ENCODE measurements around the gene APOC3. TPM values are rescaled to one million over a fixed set of nuclear protein-coding genes. Genes with fewer than 3 reads are reported as not detected.
A peak's percentile ranks its signal among the peaks of the same experiment; 100 is the strongest.

Gene APOC3
- total RNA-seq, 2 donors from 2014 or later: 5.7 TPM; not detected in 1

GRCh38 chr11:116873381-116873780 is 43.7 kb downstream of the APOC3 start:
- Histone ChIP-seq H3K36me3 (peaks cover 3% of the 10 kb centered on the region), H3K4me1 (no peaks in the 10 kb centered on the region), H3K27ac (no peak overlapping the region), H3K9me3 (no peaks in the 10 kb centered on the region), H3K4me3 (no peak overlapping the region), H3K27me3 (no peaks in the 10 kb centered on the region), H3K9ac (ENCODE audit: low read depth in 2 of 2, low read length in 2 of 2) (no peak overlapping the region)
- intact Hi-C loops (cut with DNase I): loop anchor here (10.0 kb wide), 1 partner anchor 351 kb away; no protein-coding TSS in a partner anchor
- no peak for DNase-seq
- no peak for TF ChIP-seq CTCF (IDR thresholded peaks at IDR 0.05)

- no peak for DNase-seq
- no peaks in the 10 kb centered on the region for H3K4me1 ChIP-seq
- peaks cover 3% of the 10 kb centered on the region for H3K36me3 ChIP-seq
- no peak overlapping the region for H3K27ac ChIP-seq
- intact Hi-C loops (cut with DNase I): loop anchor here (10.0 kb wide), 1 partner anchor 351 kb away; no protein-coding TSS in a partner anchor
- H3K4me3 ChIP-seq: no peak overlapping the region
- no peaks in the 10 kb centered on the region for H3K27me3 ChIP-seq
- H3K9ac ChIP-seq (ENCODE audit: low read depth in 2 of 2, low read length in 2 of 2): no peak overlapping the region
- H3K9me3 ChIP-seq: no peaks in the 10 kb centered on the region
- TF ChIP-seq CTCF (IDR thresholded peaks at IDR 0.05): no peak
These were observed 44.5 kb downstream of the APOC3 start for GRCh38 chr11:116874251-116874650.

- Histone ChIP-seq H3K36me3 (no peaks in the 10 kb centered on the region), H3K4me3 (no peak overlapping the region)
- intact Hi-C loops (cut with DNase I): loop anchor here (10.0 kb wide), 1 partner anchor 350 kb away; no protein-coding TSS in a partner anchor
These were observed 45.5 kb downstream of the APOC3 start for GRCh38 chr11:116875194-116875593.

GRCh38 chr11:116876656-116877055 is 46.9 kb downstream of the APOC3 start:
- DNase-seq: no peak
- intact Hi-C loops (cut with DNase I): loop anchor here (10.0 kb wide), 1 partner anchor 348 kb away; no protein-coding TSS in a partner anchor
- no peaks in the 10 kb centered on the region for H3K9me3 ChIP-seq
- no peaks in the 10 kb centered on the region for H3K27me3 ChIP-seq
- H3K4me3 ChIP-seq: no peak overlapping the region
- H3K4me1 ChIP-seq: no peaks in the 10 kb centered on the region
- no peak for TF ChIP-seq CTCF (IDR thresholded peaks at IDR 0.05)
- H3K9ac ChIP-seq (ENCODE audit: low read depth in 2 of 2, low read length in 2 of 2): no peak overlapping the region
- no peak overlapping the region for H3K27ac ChIP-seq
- H3K36me3 ChIP-seq: no peaks in the 10 kb centered on the region

More at GRCh38 chr11:116875194-116875593, 45.5 kb downstream of the APOC3 start:
- Histone ChIP-seq H3K4me1 (no peaks in the 10 kb centered on the region), H3K27ac (no peak overlapping the region), H3K9me3 (no peaks in the 10 kb centered on the region), H3K9ac (ENCODE audit: low read depth in 2 of 2, low read length in 2 of 2) (no peak overlapping the region), H3K27me3 (no peaks in the 10 kb centered on the region)
- no peak for DNase-seq
- no peak for TF ChIP-seq CTCF (IDR thresholded peaks at IDR 0.05)

GRCh38 chr11:116879800-116880625 is 50.3 kb downstream of the APOC3 start:
- no peak overlapping the region for H3K27ac ChIP-seq
- no peak for DNase-seq
- no peak overlapping the region for H3K4me3 ChIP-seq

More at GRCh38 chr11:116879800-116880625, 50.3 kb downstream of the APOC3 start:
- H3K4me1 ChIP-seq: no peaks in the 10 kb centered on the region
- no peaks in the 10 kb centered on the region for H3K9me3 ChIP-seq
- H3K9ac ChIP-seq (ENCODE audit: low read depth in 2 of 2, low read length in 2 of 2): no peak overlapping the region
- no peaks in the 10 kb centered on the region for H3K27me3 ChIP-seq
- no peaks in the 10 kb centered on the region for H3K36me3 ChIP-seq
- intact Hi-C loops (cut with DNase I): loop anchor here (2.0 to 10.0 kb wide), 2 partner anchors 227 to 345 kb away; no protein-coding TSS in a partner anchor
- TF ChIP-seq CTCF (IDR thresholded peaks at IDR 0.05): peak; percentile 52

All from colonic mucosa (tissue), 4 donors.